Loucy (cell line): Measurements from ENCODE around the gene CIC.
A peak's percentile ranks its signal among the peaks of the same experiment; 100 is the strongest.

Source experiments
- H2AFZ ChIP-seq: fragments of 200-600 bp; sonication (generic); 2 replicates; pipeline ENCODE4 v1.6.0; 2016; ENCODE audit warnings: antibody characterized with exemption, mild to moderate bottlenecking, low read length, moderate library complexity
- H3F3A ChIP-seq: fragments of 200-600 bp; 2 replicates; pipeline ENCODE4 v1.6.0; 2016; ENCODE audit warnings: antibody characterized with exemption, low read depth, mild to moderate bottlenecking
- H3K27me3 ChIP-seq: fragments of 200-600 bp; sonication (generic); 2 replicates; pipeline ENCODE4 v1.6.1; 2014; ENCODE audit warnings: low read length, mild to moderate bottlenecking; ENCODE audit not compliant: insufficient read depth, poor library complexity, severe bottlenecking
- H3K36me3 ChIP-seq: fragments of 200-600 bp; sonication (generic); 2 replicates; pipeline ENCODE4 v1.6.1; 2016; ENCODE audit warnings: low read length; ENCODE audit not compliant: insufficient read depth
- H3K4me1 ChIP-seq: fragments of 200-600 bp; sonication (generic); 2 replicates; pipeline ENCODE4 v1.5.1; 2014; ENCODE audit warnings: low read length, mild to moderate bottlenecking; ENCODE audit not compliant: insufficient read depth, poor library complexity, severe bottlenecking
- H3K4me2 ChIP-seq: fragments of 200-600 bp; sonication (generic); 2 replicates; pipeline ENCODE4 v1.6.0; 2014; ENCODE audit warnings: antibody characterized with exemption, low read length, low read depth, mild to moderate bottlenecking; ENCODE audit not compliant: poor library complexity, severe bottlenecking
- H3K4me3 ChIP-seq: fragments of 200-600 bp; sonication (generic); 2 replicates; pipeline ENCODE4 v1.5.1; 2014; ENCODE audit warnings: low read length, mild to moderate bottlenecking, mixed read lengths; ENCODE audit not compliant: poor library complexity, severe bottlenecking
- H3K79me2 ChIP-seq: fragments of 200-600 bp; sonication (generic); 2 replicates; pipeline ENCODE4 v1.6.1; 2014; ENCODE audit warnings: low read length; ENCODE audit not compliant: insufficient read depth
- H3K9ac ChIP-seq: fragments of 200-600 bp; sonication (generic); 2 replicates; pipeline ENCODE4 v1.6.0; 2014; ENCODE audit warnings: mild to moderate bottlenecking, low read depth, low read length, moderate library complexity; ENCODE audit not compliant: poor library complexity, severe bottlenecking
- H3K9me2 ChIP-seq: fragments of 200-600 bp; sonication (generic); replicated peaks from 2 replicates; pipeline ENCODE4 v1.6.1; 2016; ENCODE audit warnings: low read depth, low read length, mixed read lengths
- H3K9me3 ChIP-seq: fragments of 200-600 bp; sonication (generic); 2 replicates; pipeline ENCODE4 v1.6.1; 2014; ENCODE audit warnings: mild to moderate bottlenecking, antibody characterized with exemption, low read length, low read depth; ENCODE audit not compliant: insufficient read depth
- H4K20me1 ChIP-seq: fragments of 200-600 bp; sonication (generic); 2 replicates; pipeline ENCODE4 v1.6.0; 2014; ENCODE audit warnings: antibody characterized with exemption, low read length, mild to moderate bottlenecking; ENCODE audit not compliant: insufficient read depth, poor library complexity, severe bottlenecking
- EZH2phosphoT487 ChIP-seq: fragments of 200-600 bp; IDR thresholded peaks from 2 replicates; pipeline ENCODE4 v1.6.1; 2018; ENCODE audit warnings: antibody characterized with exemption, mild to moderate bottlenecking, moderate library complexity, borderline replicate concordance
- TF ChIP-seq, protein P1 (sequence below): fragments of 200-600 bp; sonication (generic); conservative IDR thresholded peaks from 2 replicates; pipeline ENCODE4 v1.5.1; 2014; ENCODE audit warnings: mild to moderate bottlenecking, antibody characterized with exemption, low read length

The CIC gene

DNA sequence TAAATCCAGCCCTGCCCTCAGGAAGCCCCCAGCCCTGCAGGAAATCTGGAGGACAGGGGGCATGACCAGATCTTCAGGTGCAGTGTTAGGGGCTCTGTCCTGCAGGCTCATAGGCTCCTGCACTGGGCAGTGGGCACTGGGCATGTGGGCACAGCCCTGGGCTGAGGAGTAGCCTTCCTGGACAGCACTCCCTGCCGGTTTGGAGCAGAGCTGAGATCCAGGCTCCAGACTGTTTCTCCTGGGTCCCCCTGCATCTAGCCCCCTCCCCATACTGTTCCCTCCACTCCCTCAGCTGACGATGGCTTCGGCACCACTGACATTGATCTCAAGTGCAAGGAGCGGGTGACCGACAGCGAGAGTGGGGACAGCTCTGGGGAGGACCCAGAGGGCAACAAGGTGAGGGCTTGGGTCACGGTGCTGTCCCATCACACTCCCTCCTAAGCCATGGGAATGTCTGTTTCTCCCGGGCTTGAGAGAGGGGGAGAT, 20.5 kb downstream of the CIC start:
- Histone ChIP-seq H3K9ac (no peak overlapping the region), H3K9me3 (no peaks in the 10 kb centered on the region), H4K20me1 (peaks cover 22% of the 10 kb centered on the region), H3K9me2 (no peaks in the 10 kb centered on the region), H2AFZ (no peak overlapping the region), H3F3A (no peaks in the 10 kb centered on the region), H3K36me3 (peaks cover 64% of the 10 kb centered on the region; the same call in 1 of the 2 replicates), H3K4me2 (no peak overlapping the region), H3K4me1 (peaks cover 19% of the 10 kb centered on the region), H3K79me2 (peaks cover 23% of the 10 kb centered on the region), H3K4me3 (no peak overlapping the region), H3K27me3 (no peaks in the 10 kb centered on the region)
- no peak for TF ChIP-seq EZH2phosphoT487
- TF ChIP-seq, protein P1, sequence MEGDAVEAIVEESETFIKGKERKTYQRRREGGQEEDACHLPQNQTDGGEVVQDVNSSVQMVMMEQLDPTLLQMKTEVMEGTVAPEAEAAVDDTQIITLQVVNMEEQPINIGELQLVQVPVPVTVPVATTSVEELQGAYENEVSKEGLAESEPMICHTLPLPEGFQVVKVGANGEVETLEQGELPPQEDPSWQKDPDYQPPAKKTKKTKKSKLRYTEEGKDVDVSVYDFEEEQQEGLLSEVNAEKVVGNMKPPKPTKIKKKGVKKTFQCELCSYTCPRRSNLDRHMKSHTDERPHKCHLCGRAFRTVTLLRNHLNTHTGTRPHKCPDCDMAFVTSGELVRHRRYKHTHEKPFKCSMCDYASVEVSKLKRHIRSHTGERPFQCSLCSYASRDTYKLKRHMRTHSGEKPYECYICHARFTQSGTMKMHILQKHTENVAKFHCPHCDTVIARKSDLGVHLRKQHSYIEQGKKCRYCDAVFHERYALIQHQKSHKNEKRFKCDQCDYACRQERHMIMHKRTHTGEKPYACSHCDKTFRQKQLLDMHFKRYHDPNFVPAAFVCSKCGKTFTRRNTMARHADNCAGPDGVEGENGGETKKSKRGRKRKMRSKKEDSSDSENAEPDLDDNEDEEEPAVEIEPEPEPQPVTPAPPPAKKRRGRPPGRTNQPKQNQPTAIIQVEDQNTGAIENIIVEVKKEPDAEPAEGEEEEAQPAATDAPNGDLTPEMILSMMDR: no peak

DNA sequence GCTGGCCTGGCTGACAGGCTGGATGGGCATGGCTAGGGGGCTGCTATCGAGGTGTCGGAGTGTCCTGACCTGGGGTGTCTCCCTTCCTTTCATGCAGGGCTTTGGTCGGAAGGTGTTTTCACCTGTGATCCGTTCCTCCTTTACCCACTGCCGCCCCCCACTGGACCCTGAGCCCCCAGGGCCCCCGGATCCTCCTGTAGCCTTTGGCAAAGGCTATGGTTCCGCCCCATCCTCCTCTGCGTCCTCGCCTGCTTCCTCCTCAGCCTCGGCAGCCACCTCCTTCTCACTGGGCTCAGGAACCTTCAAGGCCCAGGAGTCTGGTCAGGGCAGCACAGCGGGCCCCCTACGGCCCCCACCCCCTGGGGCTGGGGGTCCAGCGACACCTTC, 21.1 kb downstream of the CIC start:
- Histone ChIP-seq H2AFZ (no peak overlapping the region), H3F3A (no peaks in the 10 kb centered on the region), H3K36me3 (peaks cover 66% of the 10 kb centered on the region; the same call in 1 of the 2 replicates), H3K4me2 (no peak overlapping the region), H3K4me1 (peaks cover 13% of the 10 kb centered on the region), H3K9me2 (no peaks in the 10 kb centered on the region), H3K9ac (no peak overlapping the region), H4K20me1 (peaks cover 17% of the 10 kb centered on the region), H3K4me3 (no peak overlapping the region), H3K79me2 (peaks cover 18% of the 10 kb centered on the region), H3K27me3 (no peaks in the 10 kb centered on the region), H3K9me3 (no peaks in the 10 kb centered on the region)
- TF ChIP-seq, protein P1: no peak
- no peak for TF ChIP-seq EZH2phosphoT487

DNA sequence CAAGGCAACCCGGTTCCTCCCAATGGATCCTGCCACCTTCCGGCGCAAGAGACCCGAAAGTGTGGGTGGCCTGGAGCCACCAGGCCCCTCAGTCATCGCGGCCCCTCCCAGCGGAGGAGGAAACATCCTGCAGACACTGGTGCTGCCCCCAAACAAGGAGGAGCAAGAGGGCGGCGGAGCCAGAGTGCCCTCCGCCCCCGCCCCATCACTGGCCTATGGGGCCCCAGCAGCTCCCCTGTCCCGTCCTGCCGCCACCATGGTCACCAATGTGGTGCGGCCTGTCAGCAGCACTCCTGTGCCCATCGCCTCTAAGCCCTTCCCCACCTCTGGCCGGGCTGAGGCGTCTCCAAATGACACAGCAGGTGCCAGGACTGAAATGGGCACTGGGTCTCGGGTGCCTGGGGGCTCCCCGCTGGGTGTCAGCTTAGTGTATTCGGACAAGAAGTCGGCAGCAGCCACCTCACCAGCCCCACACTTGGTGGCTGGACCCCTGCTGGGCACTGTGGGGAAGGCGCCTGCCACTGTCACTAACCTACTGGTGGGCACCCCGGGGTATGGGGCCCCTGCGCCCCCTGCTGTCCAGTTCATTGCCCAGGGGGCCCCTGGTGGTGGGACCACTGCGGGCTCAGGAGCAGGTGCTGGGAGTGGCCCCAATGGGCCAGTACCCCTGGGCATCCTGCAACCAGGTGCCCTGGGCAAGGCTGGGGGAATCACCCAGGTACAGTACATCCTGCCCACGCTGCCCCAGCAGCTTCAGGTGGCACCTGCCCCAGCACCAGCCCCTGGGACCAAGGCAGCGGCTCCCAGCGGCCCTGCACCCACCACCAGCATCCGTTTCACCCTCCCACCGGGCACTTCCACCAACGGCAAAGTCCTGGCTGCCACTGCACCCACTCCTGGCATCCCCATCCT, 21.7 kb downstream of the CIC start:
- Histone ChIP-seq H3K4me2 (no peak overlapping the region), H3K27me3 (no peaks in the 10 kb centered on the region), H3K4me3 (no peak overlapping the region), H2AFZ (no peak overlapping the region), H3K36me3 (peaks cover 66% of the 10 kb centered on the region; the same call in 1 of the 2 replicates), H3K4me1 (peaks cover 7% of the 10 kb centered on the region), H3F3A (no peaks in the 10 kb centered on the region), H3K9me2 (no peaks in the 10 kb centered on the region), H3K9ac (no peak overlapping the region), H3K9me3 (no peaks in the 10 kb centered on the region), H4K20me1 (peaks cover 10% of the 10 kb centered on the region), H3K79me2 (peaks cover 11% of the 10 kb centered on the region; the same call in 1 of the 2 replicates)
- TF ChIP-seq EZH2phosphoT487: no peak
- TF ChIP-seq, protein P1: peak; percentile 98
